Transverse colon (tissue), 4 donors: Measurements from ENCODE around the gene LRP5. TPM values are rescaled to one million over a fixed set of nuclear protein-coding genes. Genes with fewer than 3 reads are reported as not detected.
"Not testable (repeated sequence)": the region's sequence is repeated elsewhere in the genome, so short reads cannot be mapped to it uniquely, and the experiment has no call there.

Source experiments
- DNase-seq: peaks from one replicate; pipeline ENCODE4 v3.0.0-alpha.2; 2019
- H3K27ac ChIP-seq, 4 donors: fragments of 200-600 bp; sonication (generic); 2 replicates each; pipeline ENCODE4 v1.5.1; 2016 to 2018; ENCODE audit warnings: inconsistent platforms in 4 of 4
- H3K27me3 ChIP-seq: fragments of 200-600 bp; sonication (generic); 2 replicates; pipeline ENCODE4 v1.5.1; 2017; ENCODE audit warnings: inconsistent platforms
- H3K36me3 ChIP-seq, 4 donors: fragments of 200-600 bp; sonication (generic); 2 replicates each; pipeline ENCODE4 v1.5.1; 2017 to 2019; ENCODE audit warnings: inconsistent platforms in 4 of 4
- H3K4me1 ChIP-seq, 4 donors: fragments of 200-600 bp; sonication (generic); 2 replicates each; pipeline ENCODE4 v1.5.1; 2017 to 2020; ENCODE audit warnings: inconsistent platforms in 4 of 4
- H3K4me3 ChIP-seq, 4 donors: fragments of 200-600 bp; sonication (generic); 1 replicate in 1 of 4; 2 replicates in 3 of 4; pipeline versions ENCODE4 v1.5.1 to v1.6.1; 2017 to 2019; ENCODE audit warnings: inconsistent platforms in 4 of 4
- H3K9me3 ChIP-seq, 2 donors: fragments of 200-600 bp; sonication (generic); 2 replicates each; pipeline ENCODE4 v1.5.1; 2017 to 2019; ENCODE audit warnings: inconsistent platforms in 2 of 2
- EP300 ChIP-seq: sonication (generic); formaldehyde crosslinking; IDR thresholded peaks from one replicate; pipeline ENCODE4 v1.6.1; 2017; ENCODE audit warnings: antibody characterized with exemption, low read depth
- POLR2A ChIP-seq: fragments of 450-650 bp; IDR thresholded peaks from one replicate; pipeline ENCODE4 v1.6.1; 2016; ENCODE audit warnings: antibody characterized with exemption, mild to moderate bottlenecking, moderate library complexity
- POLR2AphosphoS5 ChIP-seq, 3 donors: sonication (generic); formaldehyde crosslinking; IDR thresholded peaks; one replicate each; pipeline ENCODE4 v1.6.1; 2016; ENCODE audit warnings: antibody characterized with exemption in 3 of 3
- WGBS, 2 donors: methylation state at CpG; one replicate each; pipeline ENCODE4 v1.1.5; 2018; ENCODE audit warnings: low coverage in 1 of 2; 5-methylcytosine and 5-hydroxymethylcytosine counted together
- in situ Hi-C, 4 donors: fragments of 200-750 bp; cut with MboI; loops; one replicate each; pipeline versions ENCODE4 v1.15.0 to v1.15.1; 2017; ENCODE audit warnings: low sequenced_read_pairs in 3 of 4, low pct_ligation_motif_present in 1 of 4, low pct_unique_long_range_greater_than_20kb in 1 of 4
- intact Hi-C: fragments of 100-400 bp; cut with DNase I; formaldehyde crosslinking; loops from one replicate; pipeline ENCODE4 v1.15.1; 2023; ENCODE audit warnings: low total_unique reads
- total RNA-seq, 4 donors: library from RNA; depleted of rRNA; stranded (reverse); fragments of >200 nt; gene quantifications; one replicate each; pipeline ENCODE4 v1.1.0, GENCODE V29; 2016
- TF ChIP-seq, protein P1 (sequence below), 5 experiments: fragments of 200-600 bp in 3 of 5; fragments of 450-650 bp in 2 of 5; sonication (generic) in 3 of 5; IDR thresholded peaks; 1 replicate in 2 of 5; 2 replicates in 3 of 5; pipeline ENCODE4 v1.5.1; 2016 to 2017; ENCODE audit warnings: antibody characterized with exemption in 5 of 5, inconsistent platforms in 3 of 5, mild to moderate bottlenecking in 2 of 5, moderate library complexity in 1 of 5

LRP5 gene
- total RNA-seq, 4 donors from 2014 or later, result 72.6 to 138 (median 82.3) TPM

DNA sequence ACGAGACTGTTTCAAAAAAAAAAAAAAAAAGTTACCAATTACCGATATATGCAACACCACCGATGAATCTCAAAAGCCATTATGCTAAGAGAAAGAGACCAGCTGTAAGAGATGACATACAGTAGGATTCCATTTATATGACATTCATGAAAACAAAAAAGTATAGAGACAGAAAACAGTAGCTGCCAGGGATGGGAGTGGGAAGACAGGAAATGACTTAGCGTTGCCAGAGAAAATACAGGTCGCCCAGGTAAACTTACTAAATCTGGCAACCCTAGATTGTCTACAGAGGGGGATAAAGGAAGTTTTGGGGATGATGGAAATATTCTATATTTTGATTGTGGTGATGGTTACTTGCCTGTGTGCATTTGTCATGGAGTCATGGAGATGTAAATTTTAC is 32.7 kb upstream of the LRP5 start:
- Histone ChIP-seq H3K36me3 (no peaks in the 10 kb centered on the region), H3K4me3 (no peak overlapping the region), H3K9me3 (no peaks in the 10 kb centered on the region), H3K27ac (no peak overlapping the region), H3K4me1 (no peaks in the 10 kb centered on the region), H3K27me3 (no peaks in the 10 kb centered on the region)
- WGBS, 2 donors, result 70 to 82% methylated on average over 3 to 5 of the region's 5 CpGs
- intact Hi-C loops, result no loop called here
- DNase-seq, result no peak
- TF ChIP-seq, protein P1, sequence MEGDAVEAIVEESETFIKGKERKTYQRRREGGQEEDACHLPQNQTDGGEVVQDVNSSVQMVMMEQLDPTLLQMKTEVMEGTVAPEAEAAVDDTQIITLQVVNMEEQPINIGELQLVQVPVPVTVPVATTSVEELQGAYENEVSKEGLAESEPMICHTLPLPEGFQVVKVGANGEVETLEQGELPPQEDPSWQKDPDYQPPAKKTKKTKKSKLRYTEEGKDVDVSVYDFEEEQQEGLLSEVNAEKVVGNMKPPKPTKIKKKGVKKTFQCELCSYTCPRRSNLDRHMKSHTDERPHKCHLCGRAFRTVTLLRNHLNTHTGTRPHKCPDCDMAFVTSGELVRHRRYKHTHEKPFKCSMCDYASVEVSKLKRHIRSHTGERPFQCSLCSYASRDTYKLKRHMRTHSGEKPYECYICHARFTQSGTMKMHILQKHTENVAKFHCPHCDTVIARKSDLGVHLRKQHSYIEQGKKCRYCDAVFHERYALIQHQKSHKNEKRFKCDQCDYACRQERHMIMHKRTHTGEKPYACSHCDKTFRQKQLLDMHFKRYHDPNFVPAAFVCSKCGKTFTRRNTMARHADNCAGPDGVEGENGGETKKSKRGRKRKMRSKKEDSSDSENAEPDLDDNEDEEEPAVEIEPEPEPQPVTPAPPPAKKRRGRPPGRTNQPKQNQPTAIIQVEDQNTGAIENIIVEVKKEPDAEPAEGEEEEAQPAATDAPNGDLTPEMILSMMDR (IDR thresholded peaks at IDR 0.05), result no peak
- no peak for TF ChIP-seq POLR2AphosphoS5 (IDR thresholded peaks at IDR 0.05)
- no peak for TF ChIP-seq EP300
- TF ChIP-seq POLR2A, result no peak
- in situ Hi-C loops, result no loop called here

DNA sequence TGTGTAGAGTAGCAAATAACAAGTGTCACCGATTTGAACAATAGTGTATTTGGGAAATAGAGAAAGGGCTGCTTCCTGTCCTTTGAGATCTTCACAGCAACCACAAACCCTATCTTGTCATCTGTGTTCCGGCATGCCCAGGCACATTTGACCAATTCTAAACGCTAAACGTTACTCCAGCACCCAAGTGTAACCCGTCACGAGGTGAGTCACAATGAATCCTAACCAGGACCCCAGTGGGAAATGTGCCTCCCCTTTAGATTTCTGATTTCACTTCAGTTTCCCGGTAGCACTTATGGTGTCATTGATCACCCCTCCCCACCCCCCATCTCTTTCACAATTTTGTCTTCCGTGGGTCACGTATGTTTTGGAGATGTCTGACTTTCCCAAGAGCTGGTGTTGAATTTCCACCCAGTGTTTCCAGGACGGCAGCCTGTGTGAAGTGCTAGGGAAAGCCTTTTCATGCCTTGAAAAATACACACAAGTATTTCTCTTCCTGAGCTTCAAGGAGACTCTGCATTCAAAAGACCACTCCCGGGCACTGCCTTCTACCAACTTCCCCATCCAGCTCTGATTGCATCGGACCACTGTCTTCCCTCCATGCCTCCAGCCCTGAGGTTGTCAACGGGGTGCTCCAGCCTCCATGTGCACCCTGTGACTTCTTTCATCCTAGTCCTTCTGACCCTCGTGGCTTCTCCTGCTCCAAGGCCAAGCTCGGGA is 30.1 kb upstream of the LRP5 start:
- Histone ChIP-seq H3K4me3 (no peak overlapping the region), H3K9me3 (no peaks in the 10 kb centered on the region), H3K27ac (no peak overlapping the region), H3K27me3 (no peaks in the 10 kb centered on the region), H3K4me1 (no peaks in the 10 kb centered on the region), H3K36me3 (no peaks in the 10 kb centered on the region)
- TF ChIP-seq EP300 (no peak), POLR2AphosphoS5 (IDR thresholded peaks at IDR 0.05) (no peak), POLR2A (no peak)
- TF ChIP-seq, protein P1 (IDR thresholded peaks at IDR 0.05), result no peak
- intact Hi-C loops (no loop called here), in situ Hi-C loops (no loop called here)
- DNase-seq, result no peak
- WGBS, 2 donors, result 66 to 73% methylated on average over 8 to 15 of the region's 15 CpGs

DNA sequence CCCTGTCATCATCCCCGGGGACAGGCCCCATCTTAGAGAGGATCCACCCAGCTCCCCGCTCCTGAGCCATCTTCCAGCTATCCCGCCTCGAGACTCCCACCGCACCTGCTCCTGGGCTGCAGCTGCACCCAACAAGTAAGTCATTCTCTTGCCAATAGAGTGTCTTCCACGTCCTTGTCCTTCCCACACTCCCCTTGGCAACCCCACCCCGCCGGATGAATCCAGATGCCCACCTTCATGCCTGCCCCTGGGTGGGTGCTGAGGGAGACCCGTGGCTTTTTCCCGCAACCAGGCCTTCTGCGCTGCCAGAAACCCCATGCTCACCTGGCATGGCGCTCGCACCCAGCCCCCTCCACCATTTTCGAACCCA is 29.5 kb upstream of the LRP5 start:
- Histone ChIP-seq H3K36me3 (no peaks in the 10 kb centered on the region), H3K9me3 (no peaks in the 10 kb centered on the region), H3K27ac (no peak overlapping the region), H3K27me3 (no peaks in the 10 kb centered on the region), H3K4me1 (no peaks in the 10 kb centered on the region), H3K4me3 (no peak overlapping the region)
- in situ Hi-C loops, result no loop called here
- 94 to 100% methylated on average over 3 to 14 of the region's 14 CpGs for WGBS, 2 donors
- DNase-seq, result no peak
- intact Hi-C loops, result no loop called here
- TF ChIP-seq, protein P1 (IDR thresholded peaks at IDR 0.05), result no peak
- no peak for TF ChIP-seq POLR2AphosphoS5 (IDR thresholded peaks at IDR 0.05)
- TF ChIP-seq EP300, result no peak
- no peak for TF ChIP-seq POLR2A

DNA sequence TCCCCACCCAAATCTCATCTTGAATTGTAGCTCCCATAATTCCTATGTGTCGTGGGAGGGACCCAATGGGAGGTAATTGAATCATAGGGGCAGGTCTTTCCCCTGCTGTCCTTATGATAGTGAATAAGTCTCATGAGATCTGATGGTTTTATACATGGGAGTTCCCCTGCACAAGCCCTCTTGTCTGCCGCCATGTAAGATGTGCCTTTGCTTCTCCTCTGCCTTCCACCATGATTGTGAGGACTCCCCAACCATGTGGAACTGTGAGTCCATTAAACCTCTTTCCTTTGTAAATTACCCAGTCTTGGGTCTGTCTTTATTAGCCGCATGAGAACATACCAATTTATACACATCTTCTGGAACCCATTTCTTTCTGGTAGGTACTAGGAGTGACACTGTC is 27.8 kb upstream of the LRP5 start:
- H3K36me3 ChIP-seq, H3K27me3 ChIP-seq, H3K9me3 ChIP-seq, in situ Hi-C loops, H3K4me3 ChIP-seq, DNase-seq, H3K4me1 ChIP-seq, H3K27ac ChIP-seq, intact Hi-C loops: not testable (repeated sequence)
- WGBS, 2 donors, result 83 to 88% methylated on average over 2 to 3 of the region's 3 CpGs

DNA sequence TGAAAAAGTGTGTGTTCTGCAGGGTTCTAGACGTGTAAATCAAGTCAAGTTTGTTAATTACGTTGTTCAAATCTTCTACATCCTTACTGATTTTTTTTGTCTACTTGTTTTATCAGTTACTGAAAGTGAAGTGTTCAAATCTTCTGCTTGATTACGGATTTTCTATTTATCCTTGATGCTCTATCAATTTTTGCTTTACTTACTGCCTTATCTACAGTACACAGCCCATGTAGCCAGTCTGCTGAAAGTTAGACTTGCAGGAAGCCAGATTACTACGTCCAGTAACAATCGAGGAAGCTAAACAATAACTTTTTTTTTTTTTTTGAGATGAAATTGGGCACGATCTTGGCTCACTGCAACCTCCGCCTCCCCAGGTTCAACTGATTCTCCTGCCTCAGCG is 25.0 kb upstream of the LRP5 start:
- in situ Hi-C loops, result no loop called here
- H3K4me3 ChIP-seq, result no peak overlapping the region

More for the DNA sequence above, 25.0 kb upstream of the LRP5 start:
- intact Hi-C loops, result no loop called here
- no peak overlapping the region for H3K27ac ChIP-seq
- no peaks in the 10 kb centered on the region for H3K4me1 ChIP-seq
- 79 to 82% methylated on average over 7 to 8 of the region's 8 CpGs for WGBS, 2 donors
- no peak for DNase-seq
- no peaks in the 10 kb centered on the region for H3K9me3 ChIP-seq
- no peak for TF ChIP-seq POLR2AphosphoS5 (IDR thresholded peaks at IDR 0.05)
- no peaks in the 10 kb centered on the region for H3K36me3 ChIP-seq
- H3K27me3 ChIP-seq, result no peaks in the 10 kb centered on the region
